ENCODE measurements around the gene TRIM38. TPM values are rescaled to one million over a fixed set of nuclear protein-coding genes. Genes with fewer than 3 reads are reported as not detected.

TRIM38 gene
- total RNA-seq, 1 donor = 13.8 TPM

- H3K4me3 ChIP-seq (ENCODE audit: low read depth, low read length) = peak overlapping the region; percentile 74
- peak; percentile 99 for DNase-seq (ENCODE audit: low read depth)
- TF ChIP-seq CTCF (IDR thresholded peaks at IDR 0.05; ENCODE audit: insufficient read depth, low read depth, low read length) = no peak
These were observed 70.7 kb downstream of the TRIM38 start for GRCh38 chr6:26033085-26033940.

- peak overlapping the region; percentile 74 for H3K4me3 ChIP-seq (ENCODE audit: low read depth, low read length)
- no peak for TF ChIP-seq CTCF (IDR thresholded peaks at IDR 0.05; ENCODE audit: insufficient read depth, low read depth, low read length)
- no peak for DNase-seq (ENCODE audit: low read depth)
These were observed 71.3 kb downstream of the TRIM38 start for GRCh38 chr6:26033941-26034354.

DNA sequence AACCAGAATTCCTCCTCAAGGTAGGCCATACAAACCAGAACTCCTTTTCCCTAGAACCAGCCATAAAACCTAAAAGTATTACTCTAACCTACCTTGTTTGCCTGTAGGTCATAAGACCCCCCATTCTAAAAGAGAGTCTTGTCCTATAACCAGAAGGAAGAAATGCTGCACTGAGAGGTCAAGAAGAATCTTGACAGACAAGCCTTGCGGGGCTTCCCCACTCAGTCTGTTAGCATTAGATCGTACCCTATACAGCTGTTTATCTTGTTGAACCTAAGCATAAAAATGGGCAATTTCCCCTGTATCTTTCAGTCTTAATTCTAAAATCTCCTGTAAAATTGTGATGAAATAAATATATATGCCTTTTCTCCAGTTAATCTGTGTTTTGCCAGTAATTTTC lies 72.3 kb downstream of the TRIM38 start:
- no peak for TF ChIP-seq CTCF (IDR thresholded peaks at IDR 0.05; ENCODE audit: insufficient read depth, low read depth, low read length)
- DNase-seq (ENCODE audit: low read depth) = no peak
- no peak overlapping the region for H3K4me3 ChIP-seq (ENCODE audit: low read depth, low read length)

Small RNA genes lying within 50 kb of the gene (small RNA-seq; reads per million reads assigned to genes)
- gene HIST1H1PS2 = not detected

Other genes with a start within 250 kb of the TRIM38 start
- not detected in 2 replicates for gene SLC17A4, start 208.1 kb upstream of the TRIM38 start, total RNA-seq
- gene SLC17A1, start 130.8 kb upstream of the TRIM38 start, total RNA-seq = not detected in 2 replicates
- not detected in 2 replicates for gene SLC17A3, start 88.6 kb upstream of the TRIM38 start, total RNA-seq
- gene SLC17A2, start 32.1 kb upstream of the TRIM38 start, total RNA-seq = not detected in 2 replicates
- 7.4 and 15.5 TPM in 2 replicates for gene HFE, start 124.6 kb downstream of the TRIM38 start, total RNA-seq

Measured in fibroblast of villous mesenchyme (primary cell).